Measurements from ENCODE around the gene SRSF3. TPM values are rescaled to one million over a fixed set of nuclear protein-coding genes. Genes with fewer than 3 reads are reported as not detected.
"Not testable (repeated sequence)": the region's sequence is repeated elsewhere in the genome, so short reads cannot be mapped to it uniquely, and the experiment has no call there.

SRSF3 gene
- total RNA-seq, 1 donor from 2014 or later = 404 TPM

- Mint-ChIP-seq H3K27ac (no peak overlapping the region), H3K27me3 (ENCODE audit: low read depth) (peaks cover 35% of the 10 kb centered on the region), H3K9me3 (peaks cover 4% of the 10 kb centered on the region), H3K36me3 (no peaks in the 10 kb centered on the region), H3K4me3 (no peak overlapping the region), H3K4me1 (peaks cover 20% of the 10 kb centered on the region)
- no peak for DNase-seq (ENCODE audit: low spot score in 2 of 2, unreplicated experiment in 2 of 2)
- TF ChIP-seq, protein P1, sequence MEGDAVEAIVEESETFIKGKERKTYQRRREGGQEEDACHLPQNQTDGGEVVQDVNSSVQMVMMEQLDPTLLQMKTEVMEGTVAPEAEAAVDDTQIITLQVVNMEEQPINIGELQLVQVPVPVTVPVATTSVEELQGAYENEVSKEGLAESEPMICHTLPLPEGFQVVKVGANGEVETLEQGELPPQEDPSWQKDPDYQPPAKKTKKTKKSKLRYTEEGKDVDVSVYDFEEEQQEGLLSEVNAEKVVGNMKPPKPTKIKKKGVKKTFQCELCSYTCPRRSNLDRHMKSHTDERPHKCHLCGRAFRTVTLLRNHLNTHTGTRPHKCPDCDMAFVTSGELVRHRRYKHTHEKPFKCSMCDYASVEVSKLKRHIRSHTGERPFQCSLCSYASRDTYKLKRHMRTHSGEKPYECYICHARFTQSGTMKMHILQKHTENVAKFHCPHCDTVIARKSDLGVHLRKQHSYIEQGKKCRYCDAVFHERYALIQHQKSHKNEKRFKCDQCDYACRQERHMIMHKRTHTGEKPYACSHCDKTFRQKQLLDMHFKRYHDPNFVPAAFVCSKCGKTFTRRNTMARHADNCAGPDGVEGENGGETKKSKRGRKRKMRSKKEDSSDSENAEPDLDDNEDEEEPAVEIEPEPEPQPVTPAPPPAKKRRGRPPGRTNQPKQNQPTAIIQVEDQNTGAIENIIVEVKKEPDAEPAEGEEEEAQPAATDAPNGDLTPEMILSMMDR (IDR thresholded peaks at IDR 0.05; ENCODE audit: unreplicated experiment) = no peak
Measured at GRCh38 chr6:36651659-36652379, 57.7 kb downstream of the SRSF3 start.

- H3K4me1 Mint-ChIP-seq = peaks cover 31% of the 10 kb centered on the region
- not testable (repeated sequence) for H3K36me3 Mint-ChIP-seq
Measured at GRCh38 chr6:36654469-36654868, 60.3 kb downstream of the SRSF3 start.

More at GRCh38 chr6:36654469-36654868, 60.3 kb downstream of the SRSF3 start:
- H3K27ac Mint-ChIP-seq; DNase-seq (ENCODE audit: low spot score in 2 of 2, unreplicated experiment in 2 of 2); H3K4me3 Mint-ChIP-seq; H3K9me3 Mint-ChIP-seq: not testable (repeated sequence)
- H3K27me3 Mint-ChIP-seq (ENCODE audit: low read depth) = peaks cover 35% of the 10 kb centered on the region

Small RNAs within 50 kb of the gene (microRNA-seq; reads per million reads assigned to microRNA genes)
- gene MIR3925 = not detected

Other genes starting within 250 kb of the SRSF3 start
- gene ETV7, start 206.7 kb upstream of the SRSF3 start, total RNA-seq = 0.38 to 0.47 TPM (median 0.45 TPM) in 3 replicates
- 0.11 TPM in 1 of 3 replicates, not detected in the others for gene PXT1, start 151.5 kb upstream of the SRSF3 start, total RNA-seq
- 38.2 to 44.0 TPM (median 39.9 TPM) in 3 replicates for gene KCTD20, start 151.4 kb upstream of the SRSF3 start, total RNA-seq
- 46.3 to 47.8 TPM (median 47.7 TPM) in 3 replicates for gene STK38, start 46.9 kb upstream of the SRSF3 start, total RNA-seq
- 54.1 to 57.1 TPM (median 55.2 TPM) in 3 replicates for gene CDKN1A, start 84.4 kb downstream of the SRSF3 start, total RNA-seq
- gene RAB44, start 103.5 kb downstream of the SRSF3 start, total RNA-seq = 0.07 to 0.16 TPM in 2 of 3 replicates, not detected in the other
- gene CPNE5, start 245.1 kb downstream of the SRSF3 start, total RNA-seq = 0.51 to 1.7 TPM (median 1.2 TPM) in 3 replicates

Measured in mesothelial cell of epicardium (in vitro differentiated cells).